Karpas-422 (cell line): ENCODE results near the gene ZMAT2. TPM values are rescaled to one million over a fixed set of nuclear protein-coding genes. Genes with fewer than 3 reads are reported as not detected.
"Not testable (repeated sequence)": the region's sequence is repeated elsewhere in the genome, so short reads cannot be mapped to it uniquely, and the experiment has no call there.

Experiments used
- DNase-seq: peaks from one replicate; pipeline ENCODE4 v3.0.0-alpha.2; 2015
- H2AFZ ChIP-seq: fragments of 200-600 bp; sonication (generic); 2 replicates; pipeline ENCODE4 v1.6.1; 2014; ENCODE audit warnings: antibody characterized with exemption, low read length, mixed read lengths
- H3K27ac ChIP-seq: fragments of 200-600 bp; sonication (generic); 2 replicates; pipeline ENCODE4 v1.5.1; 2014; ENCODE audit warnings: mild to moderate bottlenecking, low read length, moderate library complexity
- H3K27me3 ChIP-seq: fragments of 200-600 bp; sonication (generic); 2 replicates; pipeline ENCODE4 v1.6.1; 2014; ENCODE audit warnings: low read length, mixed read lengths
- H3K36me3 ChIP-seq: fragments of 200-600 bp; sonication (generic); 2 replicates; pipeline ENCODE4 v1.6.1; 2014; ENCODE audit warnings: low read length, mixed read lengths; ENCODE audit not compliant: insufficient read depth
- H3K4me1 ChIP-seq: fragments of 200-600 bp; sonication (generic); 2 replicates; pipeline ENCODE4 v1.6.1; 2014; ENCODE audit warnings: mild to moderate bottlenecking, low read length, mixed read lengths
- H3K4me2 ChIP-seq: fragments of 200-600 bp; sonication (generic); 2 replicates; pipeline ENCODE4 v1.6.1; 2014; ENCODE audit warnings: low read length, low read depth, mild to moderate bottlenecking; ENCODE audit not compliant: poor library complexity, severe bottlenecking
- H3K4me3 ChIP-seq: fragments of 200-600 bp; sonication (generic); 2 replicates; pipeline ENCODE4 v1.5.1; 2014; ENCODE audit warnings: mild to moderate bottlenecking, antibody characterized with exemption, low read length, mixed read lengths
- H3K79me2 ChIP-seq: fragments of 200-600 bp; sonication (generic); 2 replicates; pipeline ENCODE4 v1.6.1; 2014; ENCODE audit warnings: mild to moderate bottlenecking, low read length, mixed read lengths
- H3K9ac ChIP-seq: fragments of 200-600 bp; sonication (generic); 2 replicates; pipeline ENCODE4 v1.6.0; 2014; ENCODE audit warnings: low read length
- H3K9me2 ChIP-seq: fragments of 200-600 bp; sonication (generic), shearing (Covaris generic); replicated peaks from 2 replicates; pipeline ENCODE4 v1.6.0; 2014; ENCODE audit warnings: mild to moderate bottlenecking, low read length, moderate library complexity; ENCODE audit not compliant: insufficient read depth
- H3K9me3 ChIP-seq: fragments of 300-700, 200-600 bp; sonication (generic); 2 replicates; pipeline ENCODE4 v1.6.1; 2014; ENCODE audit warnings: low read length, mixed read lengths
- H4K20me1 ChIP-seq: fragments of 200-600 bp; sonication (generic); 2 replicates; pipeline ENCODE4 v1.6.1; 2014; ENCODE audit warnings: mild to moderate bottlenecking, antibody characterized with exemption, low read length, low read depth; ENCODE audit not compliant: insufficient read depth
- total RNA-seq: library from RNA; depleted of rRNA; stranded (reverse); fragments of >200 nt; shearing (Covaris generic); gene quantifications from 2 replicates; pipeline ENCODE4 v1.2.3, GENCODE V29; 2014; ENCODE audit warnings: low replicate concordance; rRNA removed

Gene ZMAT2
- 18.1 and 20.6 TPM in 2 replicates for total RNA-seq

- Histone ChIP-seq H3K27me3 (no peaks in the 10 kb centered on the region), H3K4me3 (peak within 1 kb of the TSS; percentile 75), H3K27ac (no peak within 1 kb of the TSS), H3K9me3 (no peaks in the 10 kb centered on the region), H3K4me1 (peaks cover 7% of the 10 kb centered on the region), H3K9me2 (no peaks in the 10 kb centered on the region), H3K9ac (peak within 1 kb of the TSS; percentile 62), H3K79me2 (peaks cover 15% of the 10 kb centered on the region), H2AFZ (no peak within 1 kb of the TSS), H3K36me3 (peaks cover 68% of the 10 kb centered on the region), H3K4me2 (peak within 1 kb of the TSS; percentile 63), H4K20me1 (no peaks in the 10 kb centered on the region)
- peak; percentile 95 for DNase-seq
Observed at GRCh38 chr5:140700177-140701144, at the start of gene ZMAT2. Gene ZMAT2 (plus strand): TSS chr5:140700447. CDS start chr5:140700461, 14 bp downstream.

GRCh38 chr5:140658870-140659269 lies 41.4 kb upstream of the ZMAT2 start:
- Histone ChIP-seq H3K4me3 (no peak overlapping the region), H3K9me3 (no peaks in the 10 kb centered on the region), H3K9me2 (no peaks in the 10 kb centered on the region), H3K9ac (no peak overlapping the region), H3K4me1 (peaks cover under 1% of the 10 kb centered on the region), H3K79me2 (no peaks in the 10 kb centered on the region), H3K27ac (no peak overlapping the region), H3K36me3 (peaks cover 61% of the 10 kb centered on the region), H2AFZ (no peak overlapping the region), H4K20me1 (no peaks in the 10 kb centered on the region), H3K4me2 (no peak overlapping the region), H3K27me3 (no peaks in the 10 kb centered on the region)
- no peak for DNase-seq

- H3K79me2 ChIP-seq, H3K4me2 ChIP-seq, H3K27ac ChIP-seq, H4K20me1 ChIP-seq, H3K27me3 ChIP-seq, H3K4me1 ChIP-seq, H3K9me2 ChIP-seq, H3K4me3 ChIP-seq, DNase-seq, H2AFZ ChIP-seq, H3K9ac ChIP-seq, H3K9me3 ChIP-seq: not testable (repeated sequence)
- peaks cover 49% of the 10 kb centered on the region for H3K36me3 ChIP-seq
Observed at GRCh38 chr5:140660371-140660770, 39.9 kb upstream of the ZMAT2 start.

- Histone ChIP-seq H2AFZ (no peak overlapping the region), H3K27ac (no peak overlapping the region), H3K4me3 (peak overlapping the region; percentile 81), H4K20me1 (peaks cover 7% of the 10 kb centered on the region; the same call in 1 of the 2 replicates), H3K36me3 (peaks cover 55% of the 10 kb centered on the region), H3K79me2 (peaks cover 43% of the 10 kb centered on the region), H3K4me1 (peaks cover 22% of the 10 kb centered on the region), H3K9me3 (no peaks in the 10 kb centered on the region), H3K9me2 (no peaks in the 10 kb centered on the region), H3K4me2 (peak overlapping the region; percentile 74), H3K9ac (peak overlapping the region; percentile 88), H3K27me3 (no peaks in the 10 kb centered on the region)
- no peak for DNase-seq
Observed at GRCh38 chr5:140664030-140664358, 36.3 kb upstream of the ZMAT2 start.

GRCh38 chr5:140664359-140665119 lies 35.7 kb upstream of the ZMAT2 start, which contains the start of gene WDR55:
Gene WDR55 (plus strand): TSS chr5:140664904. CDS start chr5:140664913, 9 bp downstream.
- no peak within 1 kb of the TSS for H3K27ac ChIP-seq
- peaks cover 44% of the 10 kb centered on the region for H3K79me2 ChIP-seq
- H3K9me3 ChIP-seq = no peaks in the 10 kb centered on the region
- no peaks in the 10 kb centered on the region for H3K9me2 ChIP-seq
- H3K4me1 ChIP-seq = peaks cover 22% of the 10 kb centered on the region
- H4K20me1 ChIP-seq = peaks cover 7% of the 10 kb centered on the region; the same call in 1 of the 2 replicates
- peak within 1 kb of the TSS; percentile 88 for H3K9ac ChIP-seq
- H3K27me3 ChIP-seq = no peaks in the 10 kb centered on the region
- peak; percentile 97 for DNase-seq
- H2AFZ ChIP-seq = peak within 1 kb of the TSS; percentile 69; the same call in 1 of the 2 replicates
- H3K4me2 ChIP-seq = peak within 1 kb of the TSS; percentile 74
- H3K4me3 ChIP-seq = peak within 1 kb of the TSS; percentile 81
- peaks cover 55% of the 10 kb centered on the region for H3K36me3 ChIP-seq

- not testable (repeated sequence) for H3K4me2 ChIP-seq, H3K27ac ChIP-seq, H3K4me1 ChIP-seq, DNase-seq, H3K9me3 ChIP-seq, H3K27me3 ChIP-seq, H3K9ac ChIP-seq, H2AFZ ChIP-seq, H4K20me1 ChIP-seq, H3K4me3 ChIP-seq, H3K9me2 ChIP-seq
- H3K79me2 ChIP-seq = peaks cover 33% of the 10 kb centered on the region
- peaks cover 49% of the 10 kb centered on the region for H3K36me3 ChIP-seq
Observed at GRCh38 chr5:140671035-140671434, 29.2 kb upstream of the ZMAT2 start.

GRCh38 chr5:140671472-140672125 lies 28.6 kb upstream of the ZMAT2 start:
- no peak overlapping the region for H2AFZ ChIP-seq
- no peaks in the 10 kb centered on the region for H3K9me2 ChIP-seq
- H3K27me3 ChIP-seq = no peaks in the 10 kb centered on the region
- H3K4me3 ChIP-seq = no peak overlapping the region
- H3K4me1 ChIP-seq = peaks cover 4% of the 10 kb centered on the region
- peaks cover 27% of the 10 kb centered on the region for H3K79me2 ChIP-seq
- no peak overlapping the region for H3K27ac ChIP-seq
- peaks cover 4% of the 10 kb centered on the region; the same call in 1 of the 2 replicates for H4K20me1 ChIP-seq
- H3K9me3 ChIP-seq = no peaks in the 10 kb centered on the region
- no peak overlapping the region for H3K9ac ChIP-seq
- DNase-seq = no peak
- no peak overlapping the region for H3K4me2 ChIP-seq
- H3K36me3 ChIP-seq = peaks cover 45% of the 10 kb centered on the region
